ENCODE results near the gene TMEM255B.
A peak's percentile ranks its signal among the peaks of the same experiment; 100 is the strongest.

Gene TMEM255B

DNA sequence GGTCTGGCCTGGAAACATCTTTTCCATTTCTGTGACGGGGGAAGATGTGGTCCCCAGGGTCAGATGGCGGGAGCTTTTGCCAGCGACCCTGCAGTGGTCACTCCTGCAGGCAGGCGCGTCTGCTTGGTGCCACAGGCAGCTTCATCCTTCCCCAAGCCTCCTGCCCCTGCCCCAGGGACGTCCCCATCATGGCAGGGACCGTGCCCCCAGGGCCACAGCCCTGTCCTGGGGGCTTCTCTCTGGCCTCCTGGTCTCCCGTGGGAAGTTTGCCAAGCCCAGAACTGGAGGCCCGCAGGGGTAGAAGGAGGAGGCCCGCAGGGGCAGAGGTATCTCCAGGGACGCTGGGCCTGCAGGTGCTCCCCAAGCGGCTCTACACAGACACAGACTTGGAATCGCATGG lies 47.5 kb downstream of the TMEM255B start:
- no peak for DNase-seq

DNA sequence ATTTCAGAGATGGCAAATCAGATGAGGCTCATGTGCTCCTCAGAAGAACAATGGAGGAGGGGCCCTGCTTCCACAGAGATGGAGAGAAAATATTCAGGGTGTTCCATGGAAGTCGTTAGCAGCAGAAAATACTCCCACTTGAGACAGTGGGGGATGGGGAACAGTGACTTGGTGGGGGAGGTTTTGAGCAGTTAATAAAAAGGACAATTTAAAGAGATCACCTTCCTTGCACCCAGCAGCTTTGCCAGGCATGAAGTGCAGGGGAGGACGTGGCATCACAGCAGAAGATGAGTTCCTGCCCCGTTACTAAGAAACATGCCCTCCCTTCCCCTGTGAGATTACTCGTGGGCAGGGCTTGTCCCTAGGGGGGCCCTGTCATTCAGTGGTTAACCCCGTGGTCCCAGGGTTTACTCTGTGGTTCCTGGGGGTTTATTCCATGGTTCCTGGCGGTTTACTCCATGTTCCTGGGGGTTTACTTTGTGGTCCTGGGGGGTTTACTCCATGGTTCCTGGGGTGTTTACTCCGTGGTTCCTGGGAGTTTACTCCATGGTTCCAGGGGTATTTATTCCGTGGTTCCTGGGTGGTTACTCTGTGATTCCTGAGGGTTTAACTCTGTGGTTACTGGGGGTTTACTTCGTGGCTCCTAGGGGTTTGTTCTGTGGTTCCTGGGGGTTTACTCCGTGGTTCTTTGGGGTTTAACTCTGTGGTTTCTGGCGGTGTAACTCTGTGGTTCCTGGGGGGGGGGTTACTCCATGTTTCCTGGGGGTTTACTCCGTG lies 49.2 kb downstream of the TMEM255B start:
- DNase-seq = no peak

DNA sequence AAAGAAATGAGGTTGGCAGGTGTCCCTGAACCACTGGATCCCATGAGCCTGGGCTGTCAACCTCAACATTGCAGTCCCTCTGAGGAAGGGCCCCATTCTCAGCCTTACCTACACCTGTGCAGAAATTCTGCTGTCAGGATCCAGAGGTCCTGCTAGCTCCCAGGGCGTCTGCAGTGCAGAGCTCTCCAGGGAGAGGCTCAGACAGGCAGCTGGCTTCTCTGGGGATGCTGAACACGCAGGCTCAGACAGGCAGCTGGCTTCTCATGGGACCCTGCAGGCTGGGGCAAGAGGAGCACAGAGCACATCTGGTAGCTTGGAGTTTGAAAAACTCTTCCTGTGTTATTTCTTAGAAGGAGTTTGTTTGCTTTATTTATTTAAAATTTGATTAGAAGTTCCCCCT lies 50.9 kb downstream of the TMEM255B start:
- no peak for DNase-seq

DNA sequence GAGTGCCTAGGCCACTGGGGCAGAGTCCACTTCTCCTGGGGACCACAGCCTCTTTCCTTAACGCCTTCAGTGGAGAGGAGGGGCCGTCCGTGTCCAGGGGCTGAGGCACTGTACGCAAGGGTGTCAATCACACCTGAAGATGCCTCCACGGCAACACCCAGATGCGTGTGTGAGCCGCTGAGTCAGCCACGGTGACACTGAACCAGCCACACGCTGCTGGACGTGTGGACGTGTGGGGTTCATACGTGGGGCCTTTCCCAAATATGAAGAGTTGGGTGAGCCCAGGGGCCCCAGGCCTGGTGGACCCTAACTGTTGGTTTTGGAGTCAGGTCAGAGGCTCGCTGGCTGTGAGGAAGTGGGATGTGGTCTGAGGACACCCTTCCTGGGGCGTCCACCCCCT lies 51.6 kb downstream of the TMEM255B start:
- no peak for DNase-seq

DNA sequence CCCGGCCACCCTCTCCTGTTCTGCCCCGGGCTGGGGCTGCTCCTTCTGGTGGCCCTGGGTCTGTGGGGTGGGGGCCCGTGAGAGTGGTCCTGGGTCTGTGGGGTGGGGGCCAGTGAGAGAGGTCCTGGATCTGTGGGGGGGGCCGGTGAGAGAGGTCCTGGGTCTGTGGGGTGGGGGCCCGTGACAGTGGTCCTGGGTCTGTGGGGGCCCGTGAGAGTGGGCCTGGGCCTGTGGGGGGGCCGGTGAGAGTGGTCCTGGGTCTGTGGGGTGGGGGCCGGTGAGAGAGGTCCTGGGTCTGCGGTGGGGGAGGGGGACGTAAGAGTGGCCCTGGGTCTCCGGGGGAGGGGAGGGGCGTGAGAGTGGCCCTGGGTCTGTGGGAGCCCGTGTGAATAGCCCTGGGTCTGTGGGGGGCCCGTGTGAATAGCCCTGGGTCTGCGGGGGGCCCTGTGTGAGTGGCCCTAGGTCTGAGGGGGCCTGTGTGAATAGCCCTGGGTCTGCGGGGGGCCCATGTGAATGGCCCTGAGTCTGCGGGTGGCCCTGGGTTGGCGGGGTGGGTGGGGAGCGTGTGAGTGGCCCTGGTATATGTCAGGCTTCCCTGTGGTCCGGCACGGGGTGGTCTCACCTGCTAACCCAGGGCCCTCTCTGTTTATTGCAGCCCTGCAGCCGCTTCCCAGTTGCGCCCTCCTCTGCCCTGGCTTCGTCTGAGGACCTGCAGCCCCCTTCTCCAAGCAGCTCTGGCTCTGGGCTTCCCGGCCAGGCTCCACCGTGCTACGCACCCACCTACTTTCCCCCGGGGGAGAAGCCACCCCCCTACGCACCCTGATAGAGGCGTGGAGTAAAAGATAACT lies 52.3 kb downstream of the TMEM255B start:
- DNase-seq = no peak

DNA sequence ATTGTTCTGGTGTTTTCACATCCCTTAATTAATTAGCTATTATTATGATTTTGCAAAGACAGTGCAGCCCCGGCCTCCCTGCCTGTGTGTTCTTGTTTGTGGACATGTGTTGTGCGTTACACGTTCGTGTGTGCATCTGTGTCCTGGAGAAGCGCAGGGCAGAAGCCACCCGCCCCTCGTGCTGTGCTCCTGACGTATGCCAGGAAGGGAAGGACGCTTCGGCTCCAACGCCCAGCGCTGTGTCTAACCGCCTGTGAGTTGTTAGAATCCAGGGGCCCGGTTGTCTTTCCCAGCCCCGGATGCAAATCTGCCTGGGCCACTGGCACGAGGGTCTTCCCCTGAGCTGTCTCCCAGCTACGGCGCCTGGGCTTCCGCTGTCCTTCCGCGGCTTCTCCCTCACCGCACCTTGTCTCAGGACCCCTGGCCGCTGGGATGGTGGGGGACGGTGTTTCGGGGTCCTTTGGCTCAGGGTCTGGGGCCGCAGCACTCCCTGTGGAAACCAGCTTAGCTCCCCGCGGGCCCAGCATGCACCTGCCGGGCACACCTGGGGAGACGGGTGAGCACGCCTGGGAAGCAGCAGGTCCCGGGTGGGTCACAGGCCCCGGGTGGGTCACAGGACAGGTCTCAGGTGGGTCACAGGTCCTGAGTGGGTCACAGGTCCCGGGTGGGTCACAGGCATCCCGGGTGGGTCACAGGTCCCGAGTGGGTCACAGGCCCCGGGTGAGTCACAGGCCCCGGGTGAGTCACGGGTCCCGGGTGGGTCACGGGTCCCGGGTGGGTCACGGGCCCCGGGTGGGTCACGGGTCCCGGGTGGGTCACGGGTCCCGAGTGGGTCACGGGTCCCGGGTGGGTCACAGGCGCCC lies 53.4 kb downstream of the TMEM255B start:
- DNase-seq = no peak

DNA sequence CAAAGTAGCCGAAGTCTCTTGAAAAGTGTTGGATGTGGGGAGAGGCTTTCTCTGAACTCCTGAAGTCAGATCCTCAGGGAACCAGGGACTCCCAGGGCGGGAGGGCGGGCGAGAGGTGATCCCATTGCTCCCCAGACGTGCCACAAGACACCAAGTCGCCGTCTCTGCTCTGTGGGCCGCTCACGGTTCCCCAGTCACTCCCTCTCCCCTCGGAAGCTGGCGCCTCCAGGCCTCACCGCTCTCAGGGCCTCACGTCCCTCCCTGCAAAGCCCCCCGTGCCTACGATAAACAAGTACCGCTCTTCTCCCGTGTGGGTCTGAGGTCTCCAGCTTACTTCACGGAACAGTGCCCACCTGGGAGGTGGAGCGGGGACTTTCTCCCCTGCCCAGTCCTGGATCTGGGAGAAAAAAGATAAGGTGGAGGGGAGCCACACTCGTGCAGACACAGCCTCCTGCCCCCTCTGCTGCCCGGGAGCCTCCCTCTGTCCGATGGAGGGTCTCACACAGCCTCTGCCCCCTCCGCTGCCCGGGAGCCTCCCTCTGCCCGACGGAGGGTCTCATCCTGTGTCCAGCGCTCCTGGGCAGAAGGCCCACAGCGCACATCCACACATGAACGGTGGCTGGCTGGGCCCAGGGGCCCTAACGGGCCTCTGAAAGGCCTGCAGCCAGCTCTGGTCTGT lies 54.2 kb downstream of the TMEM255B start:
- no peak for DNase-seq

DNA sequence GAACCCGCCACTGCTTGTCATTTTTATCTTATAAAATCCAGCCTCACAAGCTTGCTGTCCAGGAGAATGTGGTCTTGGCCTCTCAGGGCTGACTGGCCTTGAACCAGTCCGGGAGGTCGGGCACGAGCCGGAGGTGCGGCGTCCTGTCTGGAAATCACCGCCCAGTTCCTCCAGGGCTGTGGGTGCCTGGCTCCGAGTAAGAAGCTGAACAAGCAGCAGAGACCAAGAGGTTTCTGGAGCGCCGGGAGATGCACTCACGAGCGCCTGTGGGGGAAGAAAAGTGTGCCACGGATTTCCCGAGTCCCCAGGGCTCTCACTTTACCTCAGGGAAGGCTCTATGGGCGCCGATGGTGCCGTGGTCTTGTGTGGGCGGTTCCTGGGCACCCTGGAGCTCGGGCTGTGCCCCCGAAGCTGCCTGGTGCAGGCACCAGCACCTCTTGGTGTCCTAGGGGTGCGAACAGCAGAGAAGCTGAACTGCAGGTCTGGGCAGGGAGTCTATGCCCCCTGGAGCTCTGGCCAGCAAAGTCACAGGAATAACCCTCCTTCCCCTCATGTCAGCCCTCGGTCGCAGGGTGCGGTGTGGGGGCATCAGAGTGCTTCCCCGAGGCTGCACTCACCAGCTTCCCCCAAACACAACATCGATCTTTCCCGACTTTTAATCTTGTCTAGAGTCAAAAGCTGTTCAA lies 54.9 kb downstream of the TMEM255B start:
- DNase-seq = no peak

DNA sequence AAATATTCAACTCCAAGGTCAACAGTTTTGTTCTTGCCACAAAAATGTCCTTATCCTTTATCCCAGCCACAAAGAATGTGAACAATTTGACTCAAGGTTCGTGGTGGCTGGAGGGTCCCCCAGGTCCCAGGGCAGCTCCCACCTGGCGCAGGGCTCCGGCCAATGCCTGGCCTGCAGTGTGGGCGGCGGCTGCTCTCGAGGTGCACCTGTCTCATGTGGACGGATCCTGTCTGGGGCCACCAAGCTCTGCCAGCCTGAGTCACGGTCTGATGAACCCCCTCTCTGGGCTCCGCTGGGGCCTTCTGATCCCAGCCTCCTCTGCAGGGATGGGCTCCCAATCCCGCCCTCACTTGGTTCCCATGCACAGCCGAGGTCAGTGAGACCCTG lies 55.4 kb downstream of the TMEM255B start:
- no peak for DNase-seq

DNA sequence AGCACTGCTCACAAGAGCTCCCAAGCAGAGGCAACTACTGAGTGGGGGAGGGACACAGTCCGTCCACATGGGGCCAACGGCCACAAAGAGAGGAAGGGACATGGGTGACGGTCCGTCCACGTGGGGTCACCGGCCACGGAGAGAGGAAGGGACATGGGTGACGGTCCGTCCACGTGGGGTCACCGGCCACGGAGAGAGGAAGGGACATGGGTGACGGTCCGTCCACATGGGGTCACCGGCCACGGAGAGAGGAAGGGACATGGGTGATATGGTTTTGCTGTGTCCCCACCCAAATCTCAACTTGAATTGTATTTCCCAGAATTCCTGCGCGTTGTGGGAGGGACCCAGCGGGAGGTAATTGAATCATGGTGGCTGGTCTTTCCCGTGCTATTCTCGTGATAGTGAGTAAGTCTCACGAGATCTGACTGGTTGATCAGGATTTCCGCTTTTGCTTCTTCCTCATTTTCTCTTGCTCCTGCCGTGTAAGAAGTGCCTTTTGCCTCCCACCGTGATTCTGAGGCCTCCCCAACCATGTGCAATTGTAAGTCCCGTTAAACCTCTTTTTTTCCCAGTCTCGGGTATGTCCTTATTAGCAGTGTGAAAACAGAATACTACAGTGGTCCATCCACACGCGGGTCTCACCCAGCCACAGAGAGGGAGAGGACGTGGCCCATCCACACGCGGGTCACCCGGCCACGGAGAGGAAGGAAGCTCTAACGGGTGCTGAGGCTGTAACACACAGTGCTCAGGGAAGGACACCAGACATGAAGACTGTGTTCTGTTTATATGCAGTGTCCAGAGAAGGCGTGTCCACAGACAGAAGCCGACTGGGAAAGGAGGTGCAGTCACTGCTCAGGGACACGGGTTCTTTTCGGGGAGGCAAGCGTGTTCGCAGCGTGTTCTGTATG lies 56.4 kb downstream of the TMEM255B start:
- no peak for DNase-seq

DNA sequence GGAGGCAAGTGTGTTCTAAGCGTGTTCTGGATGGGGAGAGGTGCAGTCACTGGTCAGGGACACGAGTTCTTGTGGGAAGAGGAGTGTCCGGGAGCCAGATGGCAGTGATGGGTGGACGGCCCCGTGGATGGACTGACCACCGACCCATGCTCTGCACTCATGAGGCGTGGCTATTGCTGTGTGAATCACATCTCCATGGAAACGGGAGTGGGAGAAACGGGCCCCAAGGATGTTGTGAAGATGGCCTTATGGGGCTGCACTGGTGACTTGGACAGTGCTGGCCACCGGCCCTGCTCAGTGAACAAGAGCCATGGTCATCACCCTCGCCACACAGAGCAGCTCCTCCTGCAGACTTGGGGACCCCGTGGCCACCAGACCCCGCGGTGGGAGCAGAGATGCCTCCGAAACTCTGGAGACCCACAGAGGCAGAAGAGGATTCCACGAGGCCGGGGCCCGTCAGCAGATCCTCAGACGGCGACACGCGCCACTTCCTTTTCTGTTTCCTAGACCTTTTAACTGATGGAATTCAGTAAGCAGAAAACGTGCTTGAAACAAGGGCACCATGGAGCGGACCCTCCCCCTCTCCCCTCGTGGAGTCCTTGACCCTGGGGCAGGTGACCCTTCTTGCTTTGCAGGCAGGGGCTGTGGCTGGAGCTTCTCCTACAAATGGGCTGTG lies 57.4 kb downstream of the TMEM255B start:
- DNase-seq = no peak

DNA sequence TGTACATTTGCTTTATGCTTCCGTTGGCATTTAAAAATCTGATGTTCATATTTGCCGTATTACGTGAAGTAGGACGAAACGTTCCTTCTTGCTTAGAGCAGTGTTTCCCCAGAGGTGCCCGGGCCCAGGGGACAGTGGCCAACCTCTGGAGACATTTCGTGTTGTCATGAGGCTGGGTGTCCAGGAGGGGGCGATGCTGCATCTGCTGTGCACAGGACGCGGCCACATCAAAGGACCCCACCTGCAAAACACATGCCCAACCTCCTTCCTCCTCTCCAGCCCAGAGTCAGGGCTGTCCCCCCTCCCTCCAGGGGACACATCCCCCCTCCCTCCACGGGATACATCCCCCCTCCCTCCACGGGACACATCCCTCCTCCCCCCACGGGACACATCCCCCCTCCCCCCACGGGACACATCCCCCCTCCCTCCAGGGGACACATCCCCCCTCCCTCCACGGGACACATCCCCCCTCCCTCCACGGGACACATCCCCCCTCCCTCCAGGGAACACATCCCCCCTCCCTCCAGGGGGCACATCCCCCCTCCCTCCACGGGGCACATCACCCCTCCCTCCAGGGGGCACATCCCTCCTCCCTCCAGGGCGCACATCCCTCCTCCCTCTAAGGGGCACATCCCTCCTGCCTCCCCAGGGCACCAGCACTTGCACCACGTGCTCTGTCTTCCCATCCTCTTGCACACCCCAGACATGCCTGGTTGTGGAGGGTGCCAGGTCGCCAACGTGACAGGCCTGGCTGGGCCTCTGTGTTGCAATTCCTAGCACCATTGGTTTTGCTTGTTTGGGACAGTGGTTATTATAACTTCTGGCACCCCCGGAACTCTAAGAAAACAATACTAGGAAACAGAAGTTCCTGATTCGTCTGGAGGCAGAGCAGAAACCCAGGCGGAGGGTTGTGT lies 58.2 kb downstream of the TMEM255B start:
- peak; percentile 65 for DNase-seq

DNA sequence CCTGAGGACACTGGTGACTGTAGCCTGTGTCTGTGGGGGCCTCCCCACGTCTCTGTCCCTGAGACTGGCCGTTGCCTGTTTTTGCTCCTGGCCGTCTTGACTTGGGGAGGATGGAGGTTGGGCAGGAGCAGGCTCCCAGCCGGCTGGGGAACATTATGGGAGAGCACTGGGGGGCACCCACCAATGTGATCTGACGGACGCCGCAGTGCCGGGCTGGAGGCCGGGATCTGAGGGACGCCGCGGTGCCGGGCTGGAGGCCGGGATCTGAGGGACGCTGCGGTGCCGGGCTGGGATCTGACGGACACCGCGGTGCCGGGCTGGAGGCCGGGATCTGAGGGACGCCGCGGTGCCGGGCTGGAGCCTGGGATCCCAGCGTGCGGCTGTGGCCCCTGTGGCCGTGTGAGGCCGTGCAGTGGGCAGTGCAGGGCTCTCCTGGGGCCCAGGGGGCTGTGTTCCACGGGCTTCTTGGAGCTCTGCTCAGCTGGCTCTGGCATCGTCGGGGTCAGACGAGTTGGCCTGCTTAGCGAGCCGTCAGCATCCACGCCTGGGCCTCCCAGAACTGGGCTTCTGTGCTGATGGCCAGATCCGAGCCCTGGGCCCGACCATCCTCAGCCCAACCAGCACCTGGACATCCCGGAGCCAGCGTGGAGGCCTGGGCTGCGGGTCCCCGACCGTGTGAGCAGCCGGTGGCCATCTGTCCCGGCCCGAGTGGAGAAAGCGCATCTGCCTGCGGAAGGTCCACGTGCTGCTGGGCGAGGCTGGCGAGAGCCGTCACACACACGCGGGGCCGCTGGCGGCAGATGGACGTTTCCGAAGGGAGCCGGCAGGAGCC lies 59.0 kb downstream of the TMEM255B start:
- no peak for DNase-seq

DNA sequence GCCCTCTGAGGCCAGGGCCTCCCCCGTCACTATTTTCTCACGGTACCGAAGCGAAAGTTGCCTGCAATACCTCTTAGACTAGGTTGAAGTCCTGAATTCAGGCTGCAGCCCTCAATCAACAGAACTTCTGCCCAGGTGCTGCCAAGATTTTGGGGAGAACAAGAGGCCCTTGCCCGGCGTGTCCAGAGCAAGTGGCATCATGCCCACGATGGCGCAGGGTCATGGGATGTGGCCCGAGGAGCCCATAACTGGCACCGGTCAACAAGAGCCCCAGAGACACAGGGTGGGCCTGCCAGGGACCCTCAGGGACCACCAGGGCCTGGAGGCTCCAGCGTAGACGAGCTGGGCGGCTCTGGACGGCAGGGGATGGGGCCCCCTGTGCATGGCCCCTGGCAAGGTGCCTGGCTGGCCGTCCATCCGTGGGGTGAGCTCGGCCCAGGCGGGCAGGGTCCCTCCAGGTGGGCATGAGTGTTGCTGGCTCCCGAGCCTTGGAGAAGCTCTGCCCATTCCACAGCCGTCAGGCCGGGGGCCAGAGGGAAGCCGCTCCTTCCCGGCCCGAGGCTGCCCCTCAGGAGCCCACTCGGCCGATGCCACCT lies 59.8 kb downstream of the TMEM255B start:
- no peak for DNase-seq

DNA sequence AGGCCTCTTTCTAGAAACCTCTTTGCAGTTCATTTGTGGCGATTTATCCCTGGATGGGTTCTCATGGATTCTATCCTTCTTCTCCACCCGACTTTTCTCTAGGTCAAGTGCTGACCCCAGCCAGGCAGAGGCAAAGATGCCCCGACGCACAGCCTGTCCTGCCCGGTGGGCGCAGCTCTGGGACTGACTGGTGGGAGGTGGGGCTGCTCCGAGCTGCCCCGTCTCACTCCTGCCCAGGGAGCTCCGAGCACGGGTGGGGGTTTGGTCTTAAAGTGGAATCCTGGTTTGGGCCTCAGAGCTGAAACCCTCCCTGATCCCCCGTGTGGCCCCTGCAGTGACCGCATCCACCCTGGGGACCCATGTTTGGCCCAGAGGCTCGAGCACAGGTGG lies 60.3 kb downstream of the TMEM255B start:
- DNase-seq = no peak

DNA sequence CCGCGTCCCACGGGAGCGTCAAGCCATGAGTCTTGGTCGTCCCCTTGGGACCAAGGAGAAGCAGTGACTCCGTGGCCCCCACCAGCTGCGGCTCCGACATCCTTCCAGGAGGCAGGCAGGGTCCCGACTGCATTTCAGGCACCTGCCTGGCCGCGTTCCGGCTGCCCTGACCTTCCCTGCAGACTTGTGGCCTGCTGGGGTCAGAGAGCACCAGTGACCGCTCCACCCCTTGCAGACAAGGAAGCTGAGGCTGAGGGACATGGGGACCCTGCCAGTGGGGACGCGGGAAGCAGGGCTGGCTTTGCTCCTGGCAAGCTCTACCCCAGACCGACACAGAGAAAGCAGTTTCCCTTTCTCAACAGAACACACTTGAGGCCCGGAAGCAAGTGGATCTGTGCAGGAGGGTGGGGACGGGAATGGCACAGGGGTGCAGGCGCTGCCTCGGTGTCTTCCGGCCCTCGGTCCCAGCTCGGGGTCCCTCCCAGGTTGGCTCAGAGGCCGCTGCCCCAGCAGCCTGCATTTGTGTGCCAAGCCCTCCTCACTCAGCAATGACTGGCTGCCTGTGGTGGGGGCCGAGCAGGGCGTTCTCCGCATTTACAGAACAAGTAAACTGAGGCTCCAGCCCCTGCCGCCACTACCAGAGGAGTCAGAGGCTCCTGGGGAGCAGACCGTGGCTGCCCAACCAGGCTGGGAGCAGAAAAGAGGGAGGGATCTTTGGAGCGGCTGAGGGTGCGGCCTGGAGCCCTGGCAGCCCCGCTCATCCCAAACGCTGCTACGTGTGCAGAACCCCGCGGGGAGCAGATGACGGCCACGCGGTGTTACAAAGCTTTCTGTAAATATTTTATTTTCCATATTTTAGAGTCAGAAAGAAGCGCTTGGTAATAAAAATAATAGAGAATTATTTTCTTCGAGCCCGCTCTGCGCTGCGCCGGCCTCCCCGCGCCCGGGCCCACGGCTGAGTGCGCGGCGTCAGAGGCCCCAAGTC lies 61.0 kb downstream of the TMEM255B start:
- no peak for DNase-seq

Data from NCI-H510A (cell line).